IMR-90 (cell line): ENCODE data around the gene HDAC8. TPM values are rescaled to one million over a fixed set of nuclear protein-coding genes. Genes with fewer than 3 reads are reported as not detected.

Source experiments
- ATAC-seq: fragments of 200-7000 bp; cut with Tn5 transposase; 2 replicates; pipeline ENCODE4 v1.9.1; 2020; ENCODE audit warnings: low read depth, mild to moderate bottlenecking, moderate library complexity
- BruUV-seq: library from RNA; stranded (reverse); fragments of 400-500 nt; replicated peaks from 2 replicates; lab custom pipeline; 2021; lab: Mats Ljungman, UMichigan
- CTCF ChIA-PET: fragments of 300-600 bp; formaldehyde crosslinking; extraction: SDS; loops from one replicate; lab custom pipeline; 2021; ENCODE audit warnings: antibody characterized with exemption; lab: Yijun Ruan, JAX
- POLR2A ChIA-PET: fragments of 300-600 bp; sonication (Branson Sonifier 250); formaldehyde crosslinking; loops from one replicate; lab custom pipeline; 2022; ENCODE audit warnings: antibody characterized with exemption; ENCODE audit not compliant: unreplicated experiment; lab: Charles Lee
- DNase-seq: peaks from one replicate; pipeline ENCODE4 v3.0.0; 2013
- H2AFZ ChIP-seq: replicated peaks from 2 replicates; pipeline ENCODE3; 2013; ENCODE audit warnings: low read length, mild to moderate bottlenecking; ENCODE audit not compliant: poor library complexity
- H2AK5ac ChIP-seq: 2 replicates; pipeline ENCODE4 v1.6.1; 2013; ENCODE audit warnings: low read depth, low read length, inconsistent platforms
- H2AK9ac ChIP-seq: replicated peaks from 2 replicates; pipeline ENCODE3; 2013; ENCODE audit warnings: mild to moderate bottlenecking, low read depth, low read length, moderate library complexity; ENCODE audit not compliant: poor library complexity
- H2BK120ac ChIP-seq: 2 replicates; pipeline ENCODE4 v1.6.1; 2013; ENCODE audit warnings: low read depth, low read length, inconsistent platforms
- H2BK15ac ChIP-seq: 3 replicates; pipeline ENCODE4 v1.6.1; 2013; ENCODE audit warnings: low read depth, low read length, inconsistent platforms
- H2BK20ac ChIP-seq: 2 replicates; pipeline ENCODE4 v1.6.1; 2013; ENCODE audit warnings: low read depth, mild to moderate bottlenecking, inconsistent platforms, low read length, moderate library complexity
- H2BK5ac ChIP-seq: 2 replicates; pipeline ENCODE4 v1.6.1; 2013; ENCODE audit warnings: mild to moderate bottlenecking, low read depth, low read length, inconsistent platforms; ENCODE audit not compliant: poor library complexity, severe bottlenecking
- H3K14ac ChIP-seq: replicated peaks from 2 replicates; pipeline ENCODE4 v1.6.1; 2013; ENCODE audit warnings: low read depth, low read length, inconsistent platforms
- H3K18ac ChIP-seq: 2 replicates; pipeline ENCODE4 v1.6.1; 2013; ENCODE audit warnings: low read depth, low read length, control low read depth
- H3K23ac ChIP-seq: 2 replicates; pipeline ENCODE4 v1.6.1; 2013; ENCODE audit warnings: low read depth, low read length, inconsistent platforms
- H3K27ac ChIP-seq: 2 replicates; pipeline ENCODE4 v1.5.1; 2013; ENCODE audit warnings: mild to moderate bottlenecking, control low read depth, low read length; ENCODE audit not compliant: insufficient read depth
- H3K27me3 ChIP-seq: 2 replicates; pipeline ENCODE4 v1.6.1; 2013; ENCODE audit warnings: low read length; ENCODE audit not compliant: control insufficient read depth, insufficient read depth
- H3K36me3 ChIP-seq: 2 replicates; pipeline ENCODE4 v1.6.1; 2013; ENCODE audit warnings: low read length, mixed read lengths; ENCODE audit not compliant: control insufficient read depth, insufficient read depth
- H3K4ac ChIP-seq: 2 replicates; pipeline ENCODE4 v1.6.1; 2013; ENCODE audit warnings: low read depth, low read length, inconsistent platforms
- H3K4me1 ChIP-seq: 2 replicates; pipeline ENCODE4 v1.6.1; 2013; ENCODE audit warnings: low read length, mixed read lengths; ENCODE audit not compliant: control insufficient read depth, insufficient read depth
- H3K4me2 ChIP-seq: 2 replicates; pipeline ENCODE4 v1.6.1; 2013; ENCODE audit warnings: low read depth, mild to moderate bottlenecking, control low read depth, low read length, moderate library complexity
- H3K4me3 ChIP-seq: 2 replicates; pipeline ENCODE4 v1.5.1; 2013; ENCODE audit warnings: low read depth, mild to moderate bottlenecking, control low read depth, low read length, moderate library complexity; ENCODE audit not compliant: insufficient read depth
- H3K56ac ChIP-seq: 2 replicates; pipeline ENCODE4 v1.6.1; 2013; ENCODE audit warnings: low read length, inconsistent platforms; ENCODE audit not compliant: insufficient read depth; ENCODE audit errors: extremely low read depth
- H3K79me1 ChIP-seq, 2 experiments: 2 replicates each; pipeline ENCODE4 v1.6.1; 2013; ENCODE audit warnings: low read length in 2 of 2, inconsistent platforms in 1 of 2, low read depth in 1 of 2
- H3K9ac ChIP-seq: 2 replicates; pipeline ENCODE4 v1.6.1; 2013; ENCODE audit warnings: low read depth, low read length, control low read depth
- H3K9me1 ChIP-seq: 2 replicates; pipeline ENCODE4 v1.6.1; 2013; ENCODE audit warnings: low read length, inconsistent platforms; ENCODE audit not compliant: insufficient read depth
- H3K9me3 ChIP-seq: 2 replicates; pipeline ENCODE4 v1.6.1; 2013; ENCODE audit warnings: low read length; ENCODE audit not compliant: control insufficient read depth, insufficient read depth
- H4K20me1 ChIP-seq: 2 replicates; pipeline ENCODE4 v1.6.1; 2013; ENCODE audit warnings: low read length, inconsistent platforms; ENCODE audit not compliant: insufficient read depth
- H4K5ac ChIP-seq: 2 replicates; pipeline ENCODE4 v1.6.1; 2013; ENCODE audit warnings: mild to moderate bottlenecking, low read depth, low read length, control low read depth
- H4K8ac ChIP-seq, 2 experiments: 2 replicates each; pipeline ENCODE4 v1.6.1; 2013; ENCODE audit warnings: low read depth in 2 of 2, low read length in 2 of 2, control low read depth in 1 of 2, inconsistent platforms in 1 of 2
- H4K91ac ChIP-seq: 2 replicates; pipeline ENCODE4 v1.6.1; 2013; ENCODE audit warnings: low read depth, low read length, inconsistent platforms; ENCODE audit not compliant: insufficient read depth
- CEBPB ChIP-seq: IDR thresholded peaks from 2 replicates; pipeline ENCODE4 v1.6.1; 2012; ENCODE audit warnings: low read depth, low read length, improper control_type of control experiment
- CHD1 ChIP-seq: IDR thresholded peaks from 2 replicates; pipeline ENCODE4 v1.6.1; 2012; ENCODE audit warnings: low read depth, low read length, improper control_type of control experiment
- FOS ChIP-seq: fragments of 150-350 bp; IDR thresholded peaks from 2 replicates; pipeline ENCODE4 v1.6.1; 2016; ENCODE audit warnings: low read depth, low read length
- MAFK ChIP-seq: IDR thresholded peaks from 2 replicates; pipeline ENCODE4 v1.6.1; 2012; ENCODE audit warnings: low read depth, low read length, improper control_type of control experiment
- MAZ ChIP-seq: IDR thresholded peaks from 2 replicates; pipeline ENCODE4 v1.6.1; 2012; ENCODE audit warnings: low read depth, mild to moderate bottlenecking, low read length, improper control_type of control experiment, moderate library complexity, borderline replicate concordance
- MXI1 ChIP-seq: IDR thresholded peaks from 2 replicates; pipeline ENCODE4 v1.6.1; 2012; ENCODE audit warnings: low read depth, mild to moderate bottlenecking, low read length, moderate library complexity, borderline replicate concordance
- POLR2A ChIP-seq: IDR thresholded peaks from 2 replicates; pipeline ENCODE4 v1.6.1; 2012; ENCODE audit warnings: mild to moderate bottlenecking, low read depth, low read length
- RAD21 ChIP-seq: IDR thresholded peaks from 2 replicates; pipeline ENCODE4 v1.6.1; 2012; ENCODE audit warnings: low read length, improper control_type of control experiment
- RFX5 ChIP-seq: IDR thresholded peaks from 2 replicates; pipeline ENCODE4 v1.8.0; 2012; ENCODE audit warnings: low read depth, mild to moderate bottlenecking, low read length, moderate library complexity
- WGBS, 2 experiments: methylation state at CpG; one replicate each; pipeline versions ENCODE4 v1.1.5 to v1.1.7; 2013; ENCODE audit warnings: missing lambda C conversion rate in 2 of 2; ENCODE audit not compliant: insufficient read length in 1 of 2; ENCODE audit errors: extremely low coverage in 2 of 2; 5-methylcytosine and 5-hydroxymethylcytosine counted together
- dilution Hi-C: fragments of 300-500 bp; cut with HindIII; formaldehyde crosslinking; loops from one replicate; pipeline ENCODE4 v1.14.3; 2018; ENCODE audit warnings: low sequenced_read_pairs; ENCODE audit not compliant: unreplicated experiment
- in situ Hi-C: fragments of 300-500 bp; cut with MboI; formaldehyde crosslinking; loops from 3 replicates; pipeline ENCODE4 v1.14.3; 2019; ENCODE audit warnings: low sequenced_read_pairs, inconsistent platforms, mixed read lengths
- intact Hi-C: fragments of 100-400 bp; cut with micrococcal nuclease; formaldehyde crosslinking; loops from 2 replicates; pipeline ENCODE4 v1.10.0; 2022
- polyA plus RNA-seq, 3 experiments: library from polyadenylated mRNA; depleted of rRNA; stranded (reverse); fragments of >200 nt; gene quantifications; 2 replicates each; pipeline ENCODE4 v1.2.3, GENCODE V29; 2012; ENCODE audit warnings: low replicate concordance in 1 of 3
- total RNA-seq: library from RNA; depleted of rRNA; stranded (reverse); fragments of >200 nt; gene quantifications from 2 replicates; pipeline ENCODE4 v1.2.3, GENCODE V29; 2012
- TF ChIP-seq, protein P1 (sequence below): fragments of 150-350 bp; IDR thresholded peaks from 2 replicates; pipeline ENCODE4 v1.6.1; 2016; ENCODE audit warnings: low read depth, mild to moderate bottlenecking, low read length, moderate library complexity, borderline replicate concordance
- TF ChIP-seq, protein P2 (sequence below): conservative IDR thresholded peaks from 2 replicates; pipeline ENCODE4 v1.5.1; 2012; ENCODE audit warnings: mild to moderate bottlenecking, low read depth, low read length, improper control_type of control experiment

The HDAC8 gene
- total and polyA plus RNA-seq, 2 of the 4 experiments (the other 2 are of a cell fraction) = 16.1 to 28.5 TPM

DNA sequence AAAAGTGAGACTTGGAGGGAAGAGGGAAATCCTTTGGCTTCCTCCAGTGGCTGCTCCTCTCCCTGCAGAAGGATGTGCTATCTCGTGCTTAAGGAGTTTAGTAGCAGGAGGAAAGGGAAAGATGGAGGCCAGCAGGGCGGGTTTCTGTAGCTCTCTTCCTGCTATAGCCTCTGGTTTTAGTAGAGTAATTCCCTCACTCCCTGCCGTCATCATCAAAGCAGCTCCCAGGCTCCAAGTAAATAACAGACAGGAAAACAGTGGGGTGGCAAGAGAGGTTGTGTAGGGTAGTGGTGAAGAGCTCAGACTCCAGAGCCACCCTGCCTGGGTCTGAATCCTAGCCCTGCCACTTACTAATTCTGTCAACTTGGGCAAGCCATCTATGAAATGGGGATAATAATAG, 185.4 kb downstream of the HDAC8 start:
- H3K9ac ChIP-seq = no peak overlapping the region
- H3K9me3 ChIP-seq = no peaks in the 10 kb centered on the region
- no peak overlapping the region for H4K91ac ChIP-seq
- H4K20me1 ChIP-seq = no peaks in the 10 kb centered on the region
- H2AFZ ChIP-seq = no peak overlapping the region
- no peak overlapping the region for H4K8ac ChIP-seq
- WGBS, 2 experiments = no CpG with 5 or more reads among the region's 3 CpGs
- H3K4ac ChIP-seq = no peak overlapping the region
- H3K56ac ChIP-seq = no peak overlapping the region
- intact Hi-C loops = no loop called here
- H3K4me2 ChIP-seq = no peak overlapping the region
- no peaks in the 10 kb centered on the region for H3K36me3 ChIP-seq
- in situ Hi-C loops = no loop called here
- peaks cover 8% of the 10 kb centered on the region for H3K27me3 ChIP-seq
- H3K23ac ChIP-seq = no peak overlapping the region
- no peak for ATAC-seq
- H3K9me1 ChIP-seq = no peaks in the 10 kb centered on the region
- no peaks in the 10 kb centered on the region for H3K79me1 ChIP-seq
- no peak overlapping the region for H3K18ac ChIP-seq
- H2BK120ac ChIP-seq = no peak overlapping the region
- no peak overlapping the region for H3K27ac ChIP-seq
- H2AK9ac ChIP-seq = no peak overlapping the region
- no peaks in the 10 kb centered on the region for H3K4me1 ChIP-seq
- no TSS peak for BruUV-seq
- dilution Hi-C loops = no loop called here
- no peak for DNase-seq
- no peak overlapping the region for H3K14ac ChIP-seq
- ChIA-PET POLR2A (no interaction called here), CTCF (no interaction called here)
- TF ChIP-seq FOS (no peak), CHD1 (no peak), POLR2A (no peak), MAZ (no peak), MAFK (no peak), RAD21 (no peak), MXI1 (no peak), RFX5 (no peak), CEBPB (no peak)
- TF ChIP-seq, protein P1, sequence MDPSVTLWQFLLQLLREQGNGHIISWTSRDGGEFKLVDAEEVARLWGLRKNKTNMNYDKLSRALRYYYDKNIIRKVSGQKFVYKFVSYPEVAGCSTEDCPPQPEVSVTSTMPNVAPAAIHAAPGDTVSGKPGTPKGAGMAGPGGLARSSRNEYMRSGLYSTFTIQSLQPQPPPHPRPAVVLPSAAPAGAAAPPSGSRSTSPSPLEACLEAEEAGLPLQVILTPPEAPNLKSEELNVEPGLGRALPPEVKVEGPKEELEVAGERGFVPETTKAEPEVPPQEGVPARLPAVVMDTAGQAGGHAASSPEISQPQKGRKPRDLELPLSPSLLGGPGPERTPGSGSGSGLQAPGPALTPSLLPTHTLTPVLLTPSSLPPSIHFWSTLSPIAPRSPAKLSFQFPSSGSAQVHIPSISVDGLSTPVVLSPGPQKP = no peak
- TF ChIP-seq, protein P2, sequence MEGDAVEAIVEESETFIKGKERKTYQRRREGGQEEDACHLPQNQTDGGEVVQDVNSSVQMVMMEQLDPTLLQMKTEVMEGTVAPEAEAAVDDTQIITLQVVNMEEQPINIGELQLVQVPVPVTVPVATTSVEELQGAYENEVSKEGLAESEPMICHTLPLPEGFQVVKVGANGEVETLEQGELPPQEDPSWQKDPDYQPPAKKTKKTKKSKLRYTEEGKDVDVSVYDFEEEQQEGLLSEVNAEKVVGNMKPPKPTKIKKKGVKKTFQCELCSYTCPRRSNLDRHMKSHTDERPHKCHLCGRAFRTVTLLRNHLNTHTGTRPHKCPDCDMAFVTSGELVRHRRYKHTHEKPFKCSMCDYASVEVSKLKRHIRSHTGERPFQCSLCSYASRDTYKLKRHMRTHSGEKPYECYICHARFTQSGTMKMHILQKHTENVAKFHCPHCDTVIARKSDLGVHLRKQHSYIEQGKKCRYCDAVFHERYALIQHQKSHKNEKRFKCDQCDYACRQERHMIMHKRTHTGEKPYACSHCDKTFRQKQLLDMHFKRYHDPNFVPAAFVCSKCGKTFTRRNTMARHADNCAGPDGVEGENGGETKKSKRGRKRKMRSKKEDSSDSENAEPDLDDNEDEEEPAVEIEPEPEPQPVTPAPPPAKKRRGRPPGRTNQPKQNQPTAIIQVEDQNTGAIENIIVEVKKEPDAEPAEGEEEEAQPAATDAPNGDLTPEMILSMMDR = no peak
- no peak overlapping the region for H3K4me3 ChIP-seq
- no peak overlapping the region for H4K5ac ChIP-seq
- H2BK15ac ChIP-seq = no peak overlapping the region
- no peak overlapping the region for H2AK5ac ChIP-seq
- H2BK5ac ChIP-seq = no peak overlapping the region
- no peak overlapping the region for H2BK20ac ChIP-seq
